Measurements from ENCODE around the gene NUP133.

DNA sequence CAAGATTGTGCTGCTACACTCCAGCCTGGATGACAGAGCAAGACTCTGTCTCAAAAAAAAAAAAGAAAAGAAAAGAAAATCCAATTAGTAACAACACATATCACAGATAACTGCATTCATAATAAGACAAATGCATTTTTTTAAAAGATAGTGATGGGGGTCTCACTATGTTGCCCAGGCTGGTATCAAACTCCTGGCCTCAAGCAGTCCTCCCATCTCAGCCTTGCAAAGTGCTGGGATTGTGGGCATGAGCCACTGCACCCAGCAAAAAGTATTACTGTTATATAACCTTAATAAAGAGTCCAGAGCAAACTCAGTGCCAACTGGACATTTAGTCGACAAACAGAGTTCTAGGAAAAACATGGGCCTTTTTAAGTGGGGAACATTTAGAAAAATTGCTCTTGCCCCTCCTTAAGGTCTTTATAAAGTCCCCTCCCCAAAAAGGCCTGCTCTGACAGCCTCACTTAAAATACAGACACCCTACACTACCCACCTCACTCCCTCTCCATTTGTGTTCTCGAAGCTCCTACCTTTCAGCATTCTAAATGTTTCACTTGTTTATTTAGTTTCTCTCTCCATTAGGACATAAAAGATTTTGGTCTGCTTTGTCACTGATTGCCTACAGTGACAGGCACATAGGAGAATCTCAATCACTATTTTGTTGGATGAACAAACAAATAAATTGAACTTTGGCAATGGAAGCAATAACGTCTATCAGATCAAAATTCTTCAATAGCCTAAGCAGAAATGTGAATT lies 42.8 kb upstream of the NUP133 start:
- TF ChIP-seq, protein P1, sequence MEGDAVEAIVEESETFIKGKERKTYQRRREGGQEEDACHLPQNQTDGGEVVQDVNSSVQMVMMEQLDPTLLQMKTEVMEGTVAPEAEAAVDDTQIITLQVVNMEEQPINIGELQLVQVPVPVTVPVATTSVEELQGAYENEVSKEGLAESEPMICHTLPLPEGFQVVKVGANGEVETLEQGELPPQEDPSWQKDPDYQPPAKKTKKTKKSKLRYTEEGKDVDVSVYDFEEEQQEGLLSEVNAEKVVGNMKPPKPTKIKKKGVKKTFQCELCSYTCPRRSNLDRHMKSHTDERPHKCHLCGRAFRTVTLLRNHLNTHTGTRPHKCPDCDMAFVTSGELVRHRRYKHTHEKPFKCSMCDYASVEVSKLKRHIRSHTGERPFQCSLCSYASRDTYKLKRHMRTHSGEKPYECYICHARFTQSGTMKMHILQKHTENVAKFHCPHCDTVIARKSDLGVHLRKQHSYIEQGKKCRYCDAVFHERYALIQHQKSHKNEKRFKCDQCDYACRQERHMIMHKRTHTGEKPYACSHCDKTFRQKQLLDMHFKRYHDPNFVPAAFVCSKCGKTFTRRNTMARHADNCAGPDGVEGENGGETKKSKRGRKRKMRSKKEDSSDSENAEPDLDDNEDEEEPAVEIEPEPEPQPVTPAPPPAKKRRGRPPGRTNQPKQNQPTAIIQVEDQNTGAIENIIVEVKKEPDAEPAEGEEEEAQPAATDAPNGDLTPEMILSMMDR (IDR thresholded peaks at IDR 0.05) = no peak
- TF ChIP-seq RCOR1 (IDR thresholded peaks at IDR 0.05; ENCODE audit: low read depth, low read length) (no peak), REST (IDR thresholded peaks at IDR 0.05) (no peak), POLR2A (IDR thresholded peaks at IDR 0.05; ENCODE audit: low read length) (no peak), JUN (IDR thresholded peaks at IDR 0.05) (no peak), EHMT2 (IDR thresholded peaks at IDR 0.05; ENCODE audit: low read depth) (no peak), RNF2 (IDR thresholded peaks at IDR 0.05; ENCODE audit: borderline replicate concordance, low read depth) (no peak), RAD21 (conservative IDR thresholded peaks at IDR 0.05 in 1 of 2, IDR thresholded peaks at IDR 0.05 in 1 of 2) (no peak), KDM5A (IDR thresholded peaks at IDR 0.05) (no peak), SMC3 (IDR thresholded peaks at IDR 0.05) (no peak), ZNF302 (CRISPR knock-in tag; IDR thresholded peaks at IDR 0.05) (no peak), CBX8 (IDR thresholded peaks at IDR 0.05) (no peak)
